ENCODE data around the gene GPR108.

DNA sequence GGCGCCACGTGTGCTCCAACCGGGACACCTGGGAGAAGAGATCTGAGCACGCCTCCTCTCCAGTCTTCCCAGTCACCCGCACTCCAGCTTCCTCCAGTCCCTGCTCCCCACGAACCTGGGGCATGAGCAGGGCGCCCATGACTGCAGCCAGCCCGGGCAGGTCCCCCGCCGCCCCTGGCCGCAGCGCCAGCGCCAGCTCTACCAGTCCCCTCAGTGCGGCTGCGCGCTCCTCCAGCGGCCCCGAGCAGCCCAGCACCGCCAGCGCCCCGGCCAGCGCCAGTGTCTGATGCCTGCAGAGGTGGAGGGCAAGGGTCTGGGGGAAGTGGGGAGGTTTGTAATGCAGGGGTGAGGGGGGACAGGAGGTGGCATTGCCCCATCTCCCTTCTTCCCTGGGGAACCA lies 16.8 kb upstream of the GPR108 start:
- TF ChIP-seq, protein P1, sequence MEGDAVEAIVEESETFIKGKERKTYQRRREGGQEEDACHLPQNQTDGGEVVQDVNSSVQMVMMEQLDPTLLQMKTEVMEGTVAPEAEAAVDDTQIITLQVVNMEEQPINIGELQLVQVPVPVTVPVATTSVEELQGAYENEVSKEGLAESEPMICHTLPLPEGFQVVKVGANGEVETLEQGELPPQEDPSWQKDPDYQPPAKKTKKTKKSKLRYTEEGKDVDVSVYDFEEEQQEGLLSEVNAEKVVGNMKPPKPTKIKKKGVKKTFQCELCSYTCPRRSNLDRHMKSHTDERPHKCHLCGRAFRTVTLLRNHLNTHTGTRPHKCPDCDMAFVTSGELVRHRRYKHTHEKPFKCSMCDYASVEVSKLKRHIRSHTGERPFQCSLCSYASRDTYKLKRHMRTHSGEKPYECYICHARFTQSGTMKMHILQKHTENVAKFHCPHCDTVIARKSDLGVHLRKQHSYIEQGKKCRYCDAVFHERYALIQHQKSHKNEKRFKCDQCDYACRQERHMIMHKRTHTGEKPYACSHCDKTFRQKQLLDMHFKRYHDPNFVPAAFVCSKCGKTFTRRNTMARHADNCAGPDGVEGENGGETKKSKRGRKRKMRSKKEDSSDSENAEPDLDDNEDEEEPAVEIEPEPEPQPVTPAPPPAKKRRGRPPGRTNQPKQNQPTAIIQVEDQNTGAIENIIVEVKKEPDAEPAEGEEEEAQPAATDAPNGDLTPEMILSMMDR (IDR thresholded peaks at IDR 0.05), result no peak
- no peak for TF ChIP-seq TCF12 (IDR thresholded peaks at IDR 0.05)
- TF ChIP-seq FOXJ3 (CRISPR knock-in tag; IDR thresholded peaks at IDR 0.05), result no peak
- TF ChIP-seq RCOR1 (IDR thresholded peaks at IDR 0.05; ENCODE audit: low read length), result no peak
- TF ChIP-seq, protein P2, sequence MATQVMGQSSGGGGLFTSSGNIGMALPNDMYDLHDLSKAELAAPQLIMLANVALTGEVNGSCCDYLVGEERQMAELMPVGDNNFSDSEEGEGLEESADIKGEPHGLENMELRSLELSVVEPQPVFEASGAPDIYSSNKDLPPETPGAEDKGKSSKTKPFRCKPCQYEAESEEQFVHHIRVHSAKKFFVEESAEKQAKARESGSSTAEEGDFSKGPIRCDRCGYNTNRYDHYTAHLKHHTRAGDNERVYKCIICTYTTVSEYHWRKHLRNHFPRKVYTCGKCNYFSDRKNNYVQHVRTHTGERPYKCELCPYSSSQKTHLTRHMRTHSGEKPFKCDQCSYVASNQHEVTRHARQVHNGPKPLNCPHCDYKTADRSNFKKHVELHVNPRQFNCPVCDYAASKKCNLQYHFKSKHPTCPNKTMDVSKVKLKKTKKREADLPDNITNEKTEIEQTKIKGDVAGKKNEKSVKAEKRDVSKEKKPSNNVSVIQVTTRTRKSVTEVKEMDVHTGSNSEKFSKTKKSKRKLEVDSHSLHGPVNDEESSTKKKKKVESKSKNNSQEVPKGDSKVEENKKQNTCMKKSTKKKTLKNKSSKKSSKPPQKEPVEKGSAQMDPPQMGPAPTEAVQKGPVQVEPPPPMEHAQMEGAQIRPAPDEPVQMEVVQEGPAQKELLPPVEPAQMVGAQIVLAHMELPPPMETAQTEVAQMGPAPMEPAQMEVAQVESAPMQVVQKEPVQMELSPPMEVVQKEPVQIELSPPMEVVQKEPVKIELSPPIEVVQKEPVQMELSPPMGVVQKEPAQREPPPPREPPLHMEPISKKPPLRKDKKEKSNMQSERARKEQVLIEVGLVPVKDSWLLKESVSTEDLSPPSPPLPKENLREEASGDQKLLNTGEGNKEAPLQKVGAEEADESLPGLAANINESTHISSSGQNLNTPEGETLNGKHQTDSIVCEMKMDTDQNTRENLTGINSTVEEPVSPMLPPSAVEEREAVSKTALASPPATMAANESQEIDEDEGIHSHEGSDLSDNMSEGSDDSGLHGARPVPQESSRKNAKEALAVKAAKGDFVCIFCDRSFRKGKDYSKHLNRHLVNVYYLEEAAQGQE (IDR thresholded peaks at IDR 0.05; ENCODE audit: low read depth, low read length), result no peak

Measured in SK-N-SH (cell line).